Small intestine (tissue), 7 donors: ENCODE data around the gene HDAC1. TPM values are rescaled to one million over a fixed set of nuclear protein-coding genes. Genes with fewer than 3 reads are reported as not detected.
"Not testable (repeated sequence)": the region's sequence is repeated elsewhere in the genome, so short reads cannot be mapped to it uniquely, and the experiment has no call there.

Experiments
- DNase-seq, 2 donors: peaks; one replicate each; pipeline versions ENCODE4 v3.0.0 to v3.0.0-alpha.2; 2013
- FAIRE-seq: peaks from 2 replicates; lab custom pipeline; 2012; peaks lifted over from hg19 to GRCh38; lab: Jason Lieb, UNC
- H3K27ac ChIP-seq, 3 donors: one replicate each; pipeline ENCODE4 v1.5.1; 2013; ENCODE audit warnings: low read length in 2 of 3, mild to moderate bottlenecking in 2 of 3, control low read depth in 1 of 3, inconsistent platforms in 1 of 3, low read depth in 1 of 3, moderate library complexity in 1 of 3
- H3K27me3 ChIP-seq, 3 donors: one replicate each; pipeline ENCODE4 v1.6.1; 2013; ENCODE audit warnings: low read length in 3 of 3, inconsistent platforms in 1 of 3; ENCODE audit not compliant: control insufficient read depth in 3 of 3, insufficient read depth in 3 of 3
- H3K36me3 ChIP-seq, 3 donors: one replicate each; pipeline ENCODE4 v1.6.1; 2013; ENCODE audit warnings: low read length in 3 of 3, inconsistent platforms in 1 of 3, low read depth in 1 of 3, mild to moderate bottlenecking in 1 of 3, moderate library complexity in 1 of 3; ENCODE audit not compliant: control insufficient read depth in 3 of 3, insufficient read depth in 2 of 3
- H3K4me1 ChIP-seq, 3 donors: one replicate each; pipeline ENCODE4 v1.6.1; 2013; ENCODE audit warnings: low read length in 2 of 3, inconsistent platforms in 1 of 3, low read depth in 1 of 3, mild to moderate bottlenecking in 1 of 3, moderate library complexity in 1 of 3; ENCODE audit not compliant: control insufficient read depth in 3 of 3, insufficient read depth in 2 of 3
- H3K4me3 ChIP-seq, 3 donors: one replicate each; pipeline ENCODE4 v1.5.1; 2013; ENCODE audit warnings: low read length in 3 of 3, control low read depth in 1 of 3, inconsistent platforms in 1 of 3, low read depth in 1 of 3, mild to moderate bottlenecking in 1 of 3, moderate library complexity in 1 of 3
- H3K9me3 ChIP-seq, 2 donors: one replicate each; pipeline ENCODE4 v1.6.1; 2013; ENCODE audit warnings: low read depth in 1 of 2, low read length in 1 of 2; ENCODE audit not compliant: control insufficient read depth in 2 of 2, insufficient read depth in 1 of 2
- WGBS, 3 donors: extraction: QIAGEN DNeasy Blood & Tissue Kit; methylation state at CpG; one replicate each; pipeline ENCODE4 v1.1.7; 2013; 5-methylcytosine and 5-hydroxymethylcytosine counted together
- polyA plus RNA-seq, 4 donors: library from polyadenylated mRNA; stranded (reverse) in 3 of 4; unstranded in 1 of 4; fragments of 200-250 nt in 3 of 4; fragments of 120-200 nt in 1 of 4; gene quantifications; one replicate each; pipeline versions ENCODE4 v1.2.1 to v1.2.3, GENCODE V29; 2013
- donor health status: healthy with polysubstance abuse.
- donor health status: control.
- donor health status: control.
- donor health status: Bipolar disorder and iron deficiency.
- donor health status: healthy.

HDAC1 gene
- polyA plus RNA-seq, 4 donors, result 87.0 to 161 (median 112) TPM

DNA sequence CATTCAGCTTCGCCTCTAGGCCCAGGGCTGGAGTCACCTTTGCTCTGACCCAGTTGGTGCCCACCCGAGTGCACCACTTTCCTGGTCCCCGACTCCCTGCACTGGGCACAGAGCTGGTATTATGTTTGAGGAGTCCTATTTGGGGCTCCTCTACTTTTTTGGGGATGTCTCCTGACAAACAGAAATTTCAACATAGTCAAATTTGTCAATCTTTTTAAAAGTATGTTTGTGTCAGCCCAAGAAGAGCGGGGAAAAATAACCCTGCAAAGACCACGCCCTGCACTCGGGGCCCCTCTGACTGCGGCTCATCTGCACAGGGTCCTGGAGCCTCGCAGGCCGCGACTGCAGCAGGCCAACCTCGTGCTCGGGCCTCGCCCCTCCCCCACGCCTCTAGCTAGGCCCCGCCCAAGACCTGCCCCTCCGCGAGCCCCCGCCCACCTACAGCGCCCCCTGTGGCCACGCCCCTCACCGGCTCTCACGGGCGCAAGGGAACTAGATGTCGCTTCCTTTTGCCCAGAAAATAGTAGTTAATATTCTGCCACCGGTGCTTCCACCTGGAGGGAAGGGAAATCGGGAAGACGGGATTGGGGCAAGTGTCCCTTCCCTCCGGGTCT is 59.0 kb downstream of the HDAC1 start:
- Histone ChIP-seq H3K9me3 (peaks cover 0 to 9% of the 10 kb centered on the region in 2 donors), H3K4me3 (peak overlapping the region; percentile 40 to 63 (median 63)), H3K27ac (peak overlapping the region; percentile 77 to 91 (median 89)), H3K27me3 (no peaks in the 10 kb centered on the region), H3K36me3 (peaks cover 0 to 14% (median 0%) of the 10 kb centered on the region in 3 donors), H3K4me1 (peaks cover 4 to 21% (median 9%) of the 10 kb centered on the region in 3 donors)
- WGBS, 3 donors, result 20 to 21% (median 21%) methylated on average over 24 to 28 of the region's 28 CpGs
- DNase-seq (no peak), FAIRE-seq (no peak)

DNA sequence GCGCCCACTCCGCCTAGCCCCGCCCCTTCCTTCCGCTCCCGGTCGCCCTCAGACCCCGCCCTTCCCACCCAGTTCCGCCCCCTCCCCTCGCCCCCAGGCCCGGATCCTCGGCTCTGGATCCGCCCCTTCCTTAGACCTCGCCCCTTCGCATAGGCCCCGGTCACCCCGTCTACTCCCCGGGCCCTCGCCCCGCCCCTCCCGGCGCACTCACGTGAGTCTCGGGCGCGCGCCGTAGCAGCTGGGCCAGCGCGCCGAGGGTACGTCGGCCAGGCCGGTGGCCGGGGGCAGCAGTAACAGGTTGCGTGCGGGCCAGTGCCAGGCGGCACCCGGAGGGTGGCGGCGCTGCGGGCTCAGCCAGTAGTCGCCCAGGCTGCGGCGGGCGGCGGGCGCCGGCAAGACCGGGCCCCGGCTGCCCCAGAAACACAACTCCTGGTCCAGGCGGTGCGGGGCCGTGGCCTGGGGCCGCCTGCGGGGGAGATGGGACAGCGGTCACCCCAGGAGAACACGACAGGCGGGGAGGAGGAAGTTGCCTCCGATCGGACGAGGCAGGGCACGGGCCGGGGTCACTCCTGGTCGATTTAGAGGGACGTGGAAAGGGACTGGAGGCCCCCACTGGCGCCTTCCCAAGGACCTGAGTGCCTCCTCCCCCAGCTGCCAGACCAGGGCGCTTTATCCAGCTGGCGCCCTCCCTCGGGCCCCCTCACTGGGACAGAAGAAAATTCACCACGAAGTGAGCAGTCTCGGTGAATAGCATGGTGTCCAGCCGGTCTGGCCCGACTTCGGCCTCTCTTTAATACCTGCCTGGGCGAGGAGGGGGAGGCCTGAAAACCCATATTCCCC is 59.7 kb downstream of the HDAC1 start:
- DNase-seq (peak; percentile 95 to 98), FAIRE-seq (no peak)
- WGBS, 3 donors, result 3 to 5% (median 4%) methylated on average over 48 to 74 of the region's 75 CpGs
- Histone ChIP-seq H3K4me3 (peak overlapping the region; percentile 50 to 76 (median 63)), H3K36me3 (peaks cover 0 to 14% (median 0%) of the 10 kb centered on the region in 3 donors), H3K4me1 (peaks cover 4 to 21% (median 9%) of the 10 kb centered on the region in 3 donors), H3K27me3 (no peaks in the 10 kb centered on the region), H3K27ac (peak overlapping the region; percentile 77 to 91 (median 89)), H3K9me3 (peaks cover 0 to 9% of the 10 kb centered on the region in 2 donors)

DNA sequence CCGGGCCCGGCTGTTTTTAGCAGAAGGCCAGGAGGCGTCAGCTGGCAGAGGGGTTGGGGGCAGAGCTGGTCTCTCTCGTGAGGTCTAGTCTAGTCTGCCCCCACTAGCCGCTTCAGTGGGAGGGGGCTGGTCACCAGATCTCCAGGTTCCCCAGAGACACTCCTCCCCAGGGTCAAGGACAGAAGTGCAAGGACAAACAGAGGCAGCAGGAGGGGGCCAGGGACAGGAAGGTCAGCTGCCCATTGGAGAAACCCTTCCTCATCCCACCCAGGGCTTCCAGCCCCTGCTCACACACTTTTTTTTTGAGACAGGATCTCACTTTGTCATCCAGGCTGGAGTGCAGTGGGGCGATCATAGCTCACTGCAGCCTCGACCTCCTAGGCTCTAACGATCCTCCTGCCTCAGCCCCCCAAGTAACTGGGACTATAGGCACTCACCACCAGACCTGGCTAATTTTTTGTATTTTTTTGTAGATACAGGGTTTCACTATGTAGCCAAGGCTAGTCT is 60.4 kb downstream of the HDAC1 start:
- DNase-seq (no peak), FAIRE-seq (no peak)
- peaks cover 4 to 21% (median 9%) of the 10 kb centered on the region in 3 donors for H3K4me1 ChIP-seq
- peaks cover 0 to 9% of the 10 kb centered on the region in 2 donors for H3K9me3 ChIP-seq
- H3K27ac ChIP-seq, result peak overlapping the region; percentile 77 to 89 (median 87)
- 42 to 51% (median 50%) methylated on average over 8 of the region's 8 CpGs for WGBS, 3 donors
- H3K27me3 ChIP-seq, result no peaks in the 10 kb centered on the region
- peak overlapping the region; percentile 25 to 76 (median 63) for H3K4me3 ChIP-seq
- H3K36me3 ChIP-seq, result peaks cover 0 to 14% (median 0%) of the 10 kb centered on the region in 3 donors

DNA sequence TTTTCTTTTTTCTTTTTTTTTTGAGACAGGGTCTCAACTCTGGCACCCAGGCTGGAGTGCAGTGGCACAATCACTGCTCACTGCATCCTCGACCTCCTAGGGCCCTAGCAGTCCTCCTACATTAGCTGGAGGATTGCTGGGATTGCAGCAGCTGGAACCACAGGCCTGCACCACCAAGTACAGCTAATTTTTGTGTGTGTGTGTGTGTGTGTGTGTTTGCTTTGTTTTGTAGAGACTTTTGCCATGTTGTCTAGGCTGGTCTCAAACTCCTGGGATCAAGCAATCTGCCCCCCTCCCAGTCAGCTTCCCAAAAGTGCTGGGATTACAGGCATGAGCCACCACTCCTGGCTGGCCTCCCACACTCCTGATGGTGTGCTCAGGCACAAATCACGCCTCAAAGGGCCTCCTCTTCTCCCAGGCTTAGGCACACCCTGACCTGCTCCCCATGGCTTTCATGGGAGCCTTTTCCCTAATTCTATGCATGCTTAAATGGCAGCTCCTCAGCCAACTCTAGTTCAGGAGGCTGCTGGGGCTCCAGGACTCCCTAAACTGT is 61.0 kb downstream of the HDAC1 start:
- 62 to 73% (median 69%) methylated on average over 2 of the region's 2 CpGs for WGBS, 3 donors
- peak overlapping the region in 1 of 3 donors; percentile 89 for H3K27ac ChIP-seq
- H3K4me3 ChIP-seq, result no peak overlapping the region
- peaks cover 0 to 9% of the 10 kb centered on the region in 2 donors for H3K9me3 ChIP-seq
- no peaks in the 10 kb centered on the region for H3K27me3 ChIP-seq
- FAIRE-seq (no peak), DNase-seq (no peak)
- peaks cover 4 to 24% (median 9%) of the 10 kb centered on the region in 3 donors for H3K4me1 ChIP-seq
- peaks cover 0 to 14% (median 0%) of the 10 kb centered on the region in 3 donors for H3K36me3 ChIP-seq

DNA sequence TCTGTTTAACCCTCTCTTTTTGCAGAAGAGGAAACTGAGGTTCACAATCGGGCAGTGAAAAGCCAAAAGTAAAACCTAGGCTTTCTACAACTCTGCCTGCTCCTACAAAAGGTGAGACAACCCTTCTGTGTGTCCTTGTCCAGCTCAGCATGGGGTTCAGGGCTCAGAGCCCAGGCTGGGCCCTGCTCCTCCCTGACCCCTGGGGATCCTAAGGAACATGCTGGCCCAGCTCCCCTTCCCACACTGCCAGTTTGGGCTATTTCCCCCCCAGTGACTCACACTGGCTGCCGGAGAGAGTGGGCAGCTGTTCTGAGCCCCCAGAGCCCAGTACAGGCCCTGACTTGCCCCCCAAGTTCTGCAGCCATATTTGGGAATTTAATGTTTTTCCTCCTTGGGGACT is 61.5 kb downstream of the HDAC1 start:
- DNase-seq (no peak), FAIRE-seq (no peak)
- 67 to 79% (median 74%) methylated on average over 2 of the region's 2 CpGs for WGBS, 3 donors
- Histone ChIP-seq H3K27ac (peak overlapping the region in 1 of 3 donors; percentile 18), H3K27me3 (no peaks in the 10 kb centered on the region), H3K4me3 (no peak overlapping the region), H3K4me1 (peaks cover 4 to 28% (median 9%) of the 10 kb centered on the region in 3 donors), H3K9me3 (peaks cover 0 to 9% of the 10 kb centered on the region in 2 donors), H3K36me3 (peaks cover 0 to 14% (median 0%) of the 10 kb centered on the region in 3 donors)

DNA sequence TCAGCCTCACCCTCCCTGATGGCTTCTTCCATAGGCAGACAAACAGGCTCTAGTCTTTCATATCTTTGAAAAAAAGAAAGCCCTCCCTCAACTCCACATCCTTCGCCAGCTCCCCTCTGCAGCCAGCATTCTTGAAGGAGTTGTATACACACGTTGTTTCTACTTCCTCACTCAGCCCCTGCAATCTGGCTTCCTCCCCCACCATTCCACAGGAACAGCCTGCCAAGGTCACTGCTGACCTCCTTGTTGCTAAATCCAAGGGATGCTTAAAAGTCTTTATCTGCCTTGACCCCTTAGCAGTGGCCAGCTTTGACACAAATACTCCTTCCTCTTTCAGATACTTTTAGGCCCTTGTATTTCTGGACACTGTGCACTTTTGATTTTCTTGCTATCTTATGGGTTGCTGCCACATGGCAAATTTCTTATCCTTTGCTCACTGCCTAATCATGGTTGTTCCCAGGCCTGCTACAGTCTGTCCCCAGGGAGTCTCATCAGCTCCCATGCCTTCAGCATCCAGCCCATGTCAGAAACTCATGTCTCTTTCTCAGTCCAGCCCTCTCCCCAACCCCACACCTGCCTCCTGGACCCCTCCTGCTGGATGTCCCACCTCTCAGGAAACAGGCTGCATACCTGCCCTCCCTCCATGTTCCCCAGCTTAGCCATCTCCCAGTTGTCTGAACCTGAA is 62.1 kb downstream of the HDAC1 start:
- FAIRE-seq, result no peak
- H3K4me3 ChIP-seq, result no peak overlapping the region
- no peak for DNase-seq
- WGBS, 3 donors, result 43 to 78% (median 58%) methylated on average over 2 of the region's 2 CpGs
- H3K27ac ChIP-seq, result peak overlapping the region in 1 of 3 donors; percentile 45
- H3K4me1 ChIP-seq, result peaks cover 4 to 32% (median 9%) of the 10 kb centered on the region in 3 donors
- H3K36me3 ChIP-seq, result peaks cover 0 to 14% (median 0%) of the 10 kb centered on the region in 3 donors
- H3K9me3 ChIP-seq, result peaks cover 0 to 9% of the 10 kb centered on the region in 2 donors
- no peaks in the 10 kb centered on the region for H3K27me3 ChIP-seq

DNA sequence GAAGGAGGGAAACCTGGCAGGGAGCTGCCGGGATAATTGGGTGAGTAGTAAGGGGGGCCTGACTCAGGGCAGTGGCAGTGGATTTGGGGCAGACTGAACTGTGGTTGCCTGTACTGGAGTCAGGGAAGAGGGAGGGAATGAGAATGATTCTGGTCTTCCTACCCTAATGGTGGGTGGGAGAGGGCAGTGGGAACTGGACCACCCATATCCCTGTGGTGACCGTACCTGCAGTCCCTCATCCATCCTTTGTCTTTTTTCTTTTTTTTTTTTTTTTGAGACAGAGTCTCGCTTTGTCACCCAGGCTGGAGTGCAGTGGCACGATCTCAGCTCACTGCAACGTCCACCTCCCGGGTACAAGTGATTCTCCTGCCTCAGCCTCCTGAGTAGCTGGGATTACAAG is 63.9 kb downstream of the HDAC1 start:
- peaks cover 0 to 14% (median 0%) of the 10 kb centered on the region in 3 donors for H3K36me3 ChIP-seq
- FAIRE-seq, H3K4me3 ChIP-seq, H3K27me3 ChIP-seq, H3K27ac ChIP-seq, H3K9me3 ChIP-seq, DNase-seq: not testable (repeated sequence)
- 87 to 93% (median 93%) methylated on average over 6 of the region's 6 CpGs for WGBS, 3 donors
- H3K4me1 ChIP-seq, result peaks cover 4 to 30% (median 9%) of the 10 kb centered on the region in 3 donors
